HCT116 (cell line): ENCODE data around the gene PTP4A2.

Source experiments
- ATF3 ChIP-seq: IDR thresholded peaks from 2 replicates; pipeline ENCODE4 v1.6.1; 2012
- CTCF ChIP-seq, 3 experiments: fragments of 200-600 bp in 1 of 3; sonication (generic) in 1 of 3; IDR thresholded peaks in 2 of 3; conservative IDR thresholded peaks in 1 of 3; 2 replicates each; pipeline ENCODE4 v1.5.1; 2012 to 2017; ENCODE audit warnings: low read depth in 2 of 3, low read length in 2 of 3, antibody characterized with exemption in 1 of 3, borderline replicate concordance in 1 of 3, control low read depth in 1 of 3, mild to moderate bottlenecking in 1 of 3, mixed read lengths in 1 of 3, mixed run types in 1 of 3, moderate library complexity in 1 of 3; ENCODE audit not compliant: insufficient read depth in 1 of 3
- EZH2 ChIP-seq: fragments of 200-600 bp; sonication (generic); IDR thresholded peaks from 2 replicates; pipeline ENCODE4 v1.6.1; 2017; ENCODE audit warnings: antibody characterized with exemption, mixed run types
- EZH2phosphoT487 ChIP-seq: fragments of 200-600 bp; IDR thresholded peaks from 2 replicates; pipeline ENCODE4 v1.6.1; 2018; ENCODE audit warnings: antibody characterized with exemption, borderline replicate concordance
- MAX ChIP-seq: IDR thresholded peaks from 2 replicates; pipeline ENCODE4 v1.6.1; 2012
- POLR2A ChIP-seq: IDR thresholded peaks from 2 replicates; pipeline ENCODE4 v1.7.0; 2011; ENCODE audit warnings: borderline replicate concordance; ENCODE audit not compliant: insufficient read depth, insufficient read length; ENCODE audit errors: extremely low read depth
- POLR2AphosphoS5 ChIP-seq: IDR thresholded peaks from 2 replicates; pipeline ENCODE4 v1.6.1; 2011; ENCODE audit warnings: mild to moderate bottlenecking, low read depth, low read length, moderate library complexity
- RAD21 ChIP-seq: IDR thresholded peaks from 2 replicates; pipeline ENCODE4 v1.6.1; 2012; ENCODE audit warnings: low read depth, mild to moderate bottlenecking
- SIN3A ChIP-seq: IDR thresholded peaks from 2 replicates; pipeline ENCODE4 v1.6.1; 2012; ENCODE audit warnings: low read depth
- ZNF274 ChIP-seq: fragments of 200-500 bp; sonication (Bioruptor generic); IDR thresholded peaks from 2 replicates; pipeline ENCODE4 v1.6.1; 2014; ENCODE audit warnings: mild to moderate bottlenecking, low read depth, low read length, inconsistent platforms

- TF ChIP-seq RAD21 (no peak), EZH2phosphoT487 (no peak), CTCF (IDR thresholded peaks at IDR 0.05 in 2 of 3, conservative IDR thresholded peaks at IDR 0.05 in 1 of 3; ENCODE audit: borderline replicate concordance in 1 of 3, insufficient read depth in 1 of 3, low read depth in 2 of 3, low read length in 2 of 3) (no peak), POLR2A (no peak), SIN3A (no peak), EZH2 (no peak), MAX (no peak; the same call in 1 of the 2 replicates), ATF3 (no peak), ZNF274 (no peak), POLR2AphosphoS5 (peak; percentile 54)
Observed at GRCh38 chr1:31905093-31905509, 33.1 kb downstream of the PTP4A2 start.
